Vagina (tissue), 2 donors: Measurements from ENCODE around the gene CYP2C9. TPM values are rescaled to one million over a fixed set of nuclear protein-coding genes. Genes with fewer than 3 reads are reported as not detected.

Experiments
- DNase-seq, 2 donors: peaks; one replicate each; pipeline ENCODE4 v3.0.0-alpha.2; 2017; ENCODE audit errors: extremely low spot score in 2 of 2
- H3K27ac ChIP-seq: fragments of 200-600 bp; sonication (generic); one replicate; pipeline ENCODE4 v1.5.1; 2019
- H3K27me3 ChIP-seq: fragments of 200-600 bp; sonication (generic); one replicate; pipeline ENCODE4 v1.5.1; 2019
- H3K36me3 ChIP-seq, 2 donors: fragments of 200-600 bp; sonication (generic); one replicate each; pipeline ENCODE4 v1.5.1; 2017 to 2019
- H3K4me1 ChIP-seq: fragments of 200-600 bp; sonication (generic); one replicate; pipeline ENCODE4 v1.5.1; 2019
- H3K4me3 ChIP-seq, 2 donors: fragments of 200-600 bp; sonication (generic); 1 replicate in 1 of 2; 2 replicates in 1 of 2; pipeline ENCODE4 v1.5.1; 2016 to 2019
- H3K9me3 ChIP-seq: fragments of 200-600 bp; sonication (generic); one replicate; pipeline ENCODE4 v1.5.1; 2019
- POLR2A ChIP-seq, 2 donors: fragments of 450-650 bp; IDR thresholded peaks; one replicate each; pipeline ENCODE4 v1.6.1; 2017; ENCODE audit warnings: antibody characterized with exemption in 2 of 2, mild to moderate bottlenecking in 2 of 2, moderate library complexity in 2 of 2
- POLR2AphosphoS5 ChIP-seq, 2 donors: sonication (generic); formaldehyde crosslinking; IDR thresholded peaks; one replicate each; pipeline ENCODE4 v1.9.0; 2017; ENCODE audit warnings: antibody characterized with exemption in 2 of 2, mild to moderate bottlenecking in 2 of 2, low read depth in 1 of 2; ENCODE audit not compliant: insufficient read depth in 1 of 2
- intact Hi-C: fragments of 100-400 bp; cut with DNase I; formaldehyde crosslinking; loops from one replicate; pipeline ENCODE4 v1.15.1; 2023
- small RNA-seq: library from RNA; depleted of rRNA; stranded (forward); fragments of <200 nt; gene quantifications from one replicate; pipeline ENCODE3, GENCODE V24; 2016
- total RNA-seq: library from RNA; depleted of rRNA; stranded (reverse); fragments of >200 nt; gene quantifications from one replicate; pipeline ENCODE4 v1.2.3, GENCODE V29; 2016
- TF ChIP-seq, protein P1 (sequence below), 3 experiments: fragments of 450-650 bp in 2 of 3; fragments of 200-600 bp in 1 of 3; sonication (generic) in 1 of 3; IDR thresholded peaks; one replicate each; pipeline ENCODE4 v1.5.1; 2017 to 2019; ENCODE audit warnings: antibody characterized with exemption in 3 of 3, mild to moderate bottlenecking in 2 of 3, moderate library complexity in 2 of 3

CYP2C9 gene
- total RNA-seq, 1 donor from 2014 or later: 3.4 TPM

- no peak overlapping the region for H3K27ac ChIP-seq
- no peaks in the 10 kb centered on the region for H3K36me3 ChIP-seq
- H3K9me3 ChIP-seq: no peaks in the 10 kb centered on the region
- H3K27me3 ChIP-seq: no peaks in the 10 kb centered on the region
- H3K4me3 ChIP-seq: no peak overlapping the region
- TF ChIP-seq POLR2A (IDR thresholded peaks at IDR 0.05): no peak
- no peak for TF ChIP-seq POLR2AphosphoS5 (IDR thresholded peaks at IDR 0.05; ENCODE audit: insufficient read depth in 1 of 2, low read depth in 1 of 2)
- TF ChIP-seq, protein P1, sequence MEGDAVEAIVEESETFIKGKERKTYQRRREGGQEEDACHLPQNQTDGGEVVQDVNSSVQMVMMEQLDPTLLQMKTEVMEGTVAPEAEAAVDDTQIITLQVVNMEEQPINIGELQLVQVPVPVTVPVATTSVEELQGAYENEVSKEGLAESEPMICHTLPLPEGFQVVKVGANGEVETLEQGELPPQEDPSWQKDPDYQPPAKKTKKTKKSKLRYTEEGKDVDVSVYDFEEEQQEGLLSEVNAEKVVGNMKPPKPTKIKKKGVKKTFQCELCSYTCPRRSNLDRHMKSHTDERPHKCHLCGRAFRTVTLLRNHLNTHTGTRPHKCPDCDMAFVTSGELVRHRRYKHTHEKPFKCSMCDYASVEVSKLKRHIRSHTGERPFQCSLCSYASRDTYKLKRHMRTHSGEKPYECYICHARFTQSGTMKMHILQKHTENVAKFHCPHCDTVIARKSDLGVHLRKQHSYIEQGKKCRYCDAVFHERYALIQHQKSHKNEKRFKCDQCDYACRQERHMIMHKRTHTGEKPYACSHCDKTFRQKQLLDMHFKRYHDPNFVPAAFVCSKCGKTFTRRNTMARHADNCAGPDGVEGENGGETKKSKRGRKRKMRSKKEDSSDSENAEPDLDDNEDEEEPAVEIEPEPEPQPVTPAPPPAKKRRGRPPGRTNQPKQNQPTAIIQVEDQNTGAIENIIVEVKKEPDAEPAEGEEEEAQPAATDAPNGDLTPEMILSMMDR (IDR thresholded peaks at IDR 0.05): no peak
- H3K4me1 ChIP-seq: no peaks in the 10 kb centered on the region
- DNase-seq: no peak
- intact Hi-C loops: no loop called here
Observed at GRCh38 chr10:95039281-95039680, 100.8 kb downstream of the CYP2C9 start.

Small RNAs within 50 kb of the gene (small RNA-seq; reads per million reads assigned to genes)
- gene CYP2C60P: not detected

Other genes with a start within 250 kb of the CYP2C9 start
- gene CYP2C19, start 176.0 kb upstream of the CYP2C9 start, total RNA-seq: 6.1 TPM
- not detected for gene CYP2C8, start 130.8 kb downstream of the CYP2C9 start, total RNA-seq